ENCODE results near the gene TAF4.

GRCh38 chr20:62040381-62040922, 25.2 kb downstream of the TAF4 start:
- TF ChIP-seq ZFP41 (tag by site-specific recombination; IDR thresholded peaks at IDR 0.05; ENCODE audit: borderline replicate concordance) (no peak), TCF7L2 (IDR thresholded peaks at IDR 0.05; ENCODE audit: borderline replicate concordance, low read depth, low read length) (no peak), ZBTB7A (tag by site-specific recombination; IDR thresholded peaks at IDR 0.05; ENCODE audit: low read depth) (no peak), ZNF792 (tag by site-specific recombination; IDR thresholded peaks at IDR 0.05) (no peak), REST (tag by site-specific recombination; IDR thresholded peaks at IDR 0.05) (no peak), ZNF623 (tag by site-specific recombination; IDR thresholded peaks at IDR 0.05) (no peak), KLF16 (tag by site-specific recombination; IDR thresholded peaks at IDR 0.05) (no peak), CTCF (tag by site-specific recombination; IDR thresholded peaks at IDR 0.05) (no peak), ZNF488 (tag by site-specific recombination; IDR thresholded peaks at IDR 0.05) (no peak), ZNF707 (tag by site-specific recombination; IDR thresholded peaks at IDR 0.05) (no peak), ZNF510 (tag by site-specific recombination; IDR thresholded peaks at IDR 0.05; ENCODE audit: insufficient replicate concordance) (no peak), ZNF776 (tag by site-specific recombination; IDR thresholded peaks at IDR 0.05; ENCODE audit: borderline replicate concordance) (no peak), ZNF24 (tag by site-specific recombination; IDR thresholded peaks at IDR 0.05) (no peak), ZNF449 (tag by site-specific recombination; IDR thresholded peaks at IDR 0.05) (no peak)

Data from HEK293 (cell line).